ENCODE measurements around the gene GTPBP6. TPM values are rescaled to one million over a fixed set of nuclear protein-coding genes. Genes with fewer than 3 reads are reported as not detected.
"Not testable (repeated sequence)": the region's sequence is repeated elsewhere in the genome, so short reads cannot be mapped to it uniquely, and the experiment has no call there.

The GTPBP6 gene
- total RNA-seq, 8 experiments from 2014 or later: 13.3 to 60.2 (median 26.0) TPM

GRCh38 chrX:357035-357692 lies 38.6 kb upstream of the GTPBP6 start:
- ATAC-seq (replicated peaks in 6 of 8): no peak
- Histone ChIP-seq H3K27ac (no peak overlapping the region), H3K4me3 (no peak overlapping the region), H3K4me1 (replicated peaks in 1 of 2) (no peaks in the 10 kb centered on the region)
- in situ Hi-C loops (cut with MboI; ENCODE audit: low pct_unique_long_range_greater_than_20kb in 2 of 9, low sequenced_read_pairs in 9 of 9, unreplicated experiment in 9 of 9): no loop called here
- WGBS, 10 experiments: 61 to 97% (median 90%) methylated on average over 4 to 13 of the region's 14 CpGs

- no peak overlapping the region for H3K4me3 ChIP-seq
- WGBS, 10 experiments: 40 to 100% (median 85%) methylated on average over 1 to 6 of the region's 17 CpGs; no CpG with 5 or more reads in 3 of the 10 experiments
- in situ Hi-C loops (cut with MboI; ENCODE audit: low pct_unique_long_range_greater_than_20kb in 2 of 9, low sequenced_read_pairs in 9 of 9, unreplicated experiment in 9 of 9): no loop called here
- H3K4me1 ChIP-seq (replicated peaks in 1 of 2): no peaks in the 10 kb centered on the region
- H3K27ac ChIP-seq: no peak overlapping the region
- ATAC-seq (replicated peaks in 6 of 8): peak in 7 of 8 experiments; percentile 25 to 85 (median 47)
Measured at GRCh38 chrX:356385-357034, 37.9 kb upstream of the GTPBP6 start.

GRCh38 chrX:355329-356050 lies 36.9 kb upstream of the GTPBP6 start:
- WGBS, 10 experiments: 73 to 98% (median 88%) methylated on average over 3 to 23 of the region's 35 CpGs; no CpG with 5 or more reads in 2 of the 10 experiments
- no peaks in the 10 kb centered on the region for H3K4me1 ChIP-seq (replicated peaks in 1 of 2)
- H3K27ac ChIP-seq: no peak overlapping the region
- no peak overlapping the region for H3K4me3 ChIP-seq
- in situ Hi-C loops (cut with MboI; ENCODE audit: low pct_unique_long_range_greater_than_20kb in 2 of 9, low sequenced_read_pairs in 9 of 9, unreplicated experiment in 9 of 9): no loop called here
- no peak for ATAC-seq (replicated peaks in 6 of 8)

GRCh38 chrX:353566-354535 lies 35.3 kb upstream of the GTPBP6 start:
- no peak for ATAC-seq (replicated peaks in 6 of 8)
- WGBS, 10 experiments: 80 to 100% (median 94%) methylated on average over 1 to 4 of the region's 39 CpGs; no CpG with 5 or more reads in 3 of the 10 experiments

GRCh38 chrX:352582-353314 lies 34.2 kb upstream of the GTPBP6 start:
- Histone ChIP-seq H3K4me3 (no peak overlapping the region), H3K27ac (no peak overlapping the region), H3K4me1 (replicated peaks in 1 of 2) (peaks cover 0 to 6% of the 10 kb centered on the region in 2 donors)
- in situ Hi-C loops (cut with MboI; ENCODE audit: low pct_unique_long_range_greater_than_20kb in 2 of 9, low sequenced_read_pairs in 9 of 9, unreplicated experiment in 9 of 9): no loop called here
- 78 to 100% (median 100%) methylated on average over 2 to 28 of the region's 39 CpGs; no CpG with 5 or more reads in 3 of the 10 experiments for WGBS, 10 experiments
- no peak for ATAC-seq (replicated peaks in 6 of 8)

More at GRCh38 chrX:353566-354535, 35.3 kb upstream of the GTPBP6 start:
- Histone ChIP-seq H3K4me3 (no peak overlapping the region), H3K27ac (no peak overlapping the region), H3K4me1 (replicated peaks in 1 of 2) (peaks cover 0 to 3% of the 10 kb centered on the region in 2 donors)
- in situ Hi-C loops (cut with MboI; ENCODE audit: low pct_unique_long_range_greater_than_20kb in 2 of 9, low sequenced_read_pairs in 9 of 9, unreplicated experiment in 9 of 9): no loop called here

- WGBS, 10 experiments: 86 to 100% (median 95%) methylated on average over 7 to 21 of the region's 27 CpGs; no CpG with 5 or more reads in 5 of the 10 experiments
- Histone ChIP-seq H3K4me1 (replicated peaks in 1 of 2) (peaks cover 0 to 6% of the 10 kb centered on the region in 2 donors), H3K27ac (no peak overlapping the region), H3K4me3 (no peak overlapping the region)
- in situ Hi-C loops (cut with MboI; ENCODE audit: low pct_unique_long_range_greater_than_20kb in 2 of 9, low sequenced_read_pairs in 9 of 9, unreplicated experiment in 9 of 9): no loop called here
- ATAC-seq (replicated peaks in 6 of 8): no peak
Measured at GRCh38 chrX:352181-352580, 33.6 kb upstream of the GTPBP6 start.

GRCh38 chrX:351736-352135 lies 33.1 kb upstream of the GTPBP6 start:
- WGBS, 10 experiments: 67 to 90% (median 67%) methylated on average over 1 to 7 of the region's 10 CpGs; no CpG with 5 or more reads in 7 of the 10 experiments
- no peak overlapping the region for H3K27ac ChIP-seq
- in situ Hi-C loops (cut with MboI; ENCODE audit: low pct_unique_long_range_greater_than_20kb in 2 of 9, low sequenced_read_pairs in 9 of 9, unreplicated experiment in 9 of 9): no loop called here
- H3K4me1 ChIP-seq (replicated peaks in 1 of 2): peaks cover 0 to 6% of the 10 kb centered on the region in 2 donors
- ATAC-seq (replicated peaks in 6 of 8): no peak
- no peak overlapping the region for H3K4me3 ChIP-seq

- H3K4me3 ChIP-seq; in situ Hi-C loops (cut with MboI; ENCODE audit: low pct_unique_long_range_greater_than_20kb in 2 of 9, low sequenced_read_pairs in 9 of 9, unreplicated experiment in 9 of 9); H3K27ac ChIP-seq; H3K4me1 ChIP-seq (replicated peaks in 1 of 2); ATAC-seq (replicated peaks in 6 of 8): not testable (repeated sequence)
- WGBS, 10 experiments: no CpG with 5 or more reads among the region's 13 CpGs
Measured at GRCh38 chrX:351324-351641, 32.7 kb upstream of the GTPBP6 start.

GRCh38 chrX:350534-351323 lies 32.1 kb upstream of the GTPBP6 start:
- H3K4me3 ChIP-seq: no peak overlapping the region
- no peak overlapping the region for H3K27ac ChIP-seq
- in situ Hi-C loops (cut with MboI; ENCODE audit: low pct_unique_long_range_greater_than_20kb in 2 of 9, low sequenced_read_pairs in 9 of 9, unreplicated experiment in 9 of 9): no loop called here
- peaks cover 0 to 6% of the 10 kb centered on the region in 2 donors for H3K4me1 ChIP-seq (replicated peaks in 1 of 2)
- 20 to 95% (median 60%) methylated on average over 1 to 4 of the region's 61 CpGs; no CpG with 5 or more reads in 7 of the 10 experiments for WGBS, 10 experiments
- no peak for ATAC-seq (replicated peaks in 6 of 8)

- ATAC-seq (replicated peaks in 6 of 8): no peak
- in situ Hi-C loops (cut with MboI; ENCODE audit: low pct_unique_long_range_greater_than_20kb in 2 of 9, low sequenced_read_pairs in 9 of 9, unreplicated experiment in 9 of 9): no loop called here
- no peak overlapping the region for H3K27ac ChIP-seq
- H3K4me3 ChIP-seq: no peak overlapping the region
- peaks cover 0 to 6% of the 10 kb centered on the region in 2 donors for H3K4me1 ChIP-seq (replicated peaks in 1 of 2)
- 60 to 97% (median 90%) methylated on average over 1 to 13 of the region's 20 CpGs; no CpG with 5 or more reads in 4 of the 10 experiments for WGBS, 10 experiments
Measured at GRCh38 chrX:350148-350533, 31.5 kb upstream of the GTPBP6 start.

GRCh38 chrX:349702-350101 lies 31.1 kb upstream of the GTPBP6 start:
- Histone ChIP-seq H3K27ac (no peak overlapping the region), H3K4me3 (no peak overlapping the region), H3K4me1 (replicated peaks in 1 of 2) (peaks cover 0 to 6% of the 10 kb centered on the region in 2 donors)
- ATAC-seq (replicated peaks in 6 of 8): no peak
- WGBS, 10 experiments: 80 to 98% (median 93%) methylated on average over 2 to 8 of the region's 10 CpGs; no CpG with 5 or more reads in 5 of the 10 experiments
- in situ Hi-C loops (cut with MboI; ENCODE audit: low pct_unique_long_range_greater_than_20kb in 2 of 9, low sequenced_read_pairs in 9 of 9, unreplicated experiment in 9 of 9): no loop called here

Measured in motor neuron (in vitro differentiated cells).